H1 (cell line): ENCODE results near the gene ANKRD65. TPM values are rescaled to one million over a fixed set of nuclear protein-coding genes. Genes with fewer than 3 reads are reported as not detected.

Experiments used
- CTCF ChIA-PET: fragments of 300-600 bp; sonication (Branson Sonifier 250); formaldehyde crosslinking; loops from one replicate; lab custom pipeline; 2021; ENCODE audit not compliant: partially characterized antibody; lab: Charles Lee
- POLR2A ChIA-PET: fragments of 300-600 bp; sonication (Branson Sonifier 250); formaldehyde crosslinking; loops from one replicate; lab custom pipeline; 2021; ENCODE audit warnings: inconsistent platforms; ENCODE audit not compliant: partially characterized antibody; lab: Charles Lee
- DNase-seq, 2 experiments: peaks; one replicate each; pipeline versions ENCODE4 v3.0.0 to v3.0.0-alpha.2; 2010 to 2022; ENCODE audit warnings: low spot score in 2 of 2, low read depth in 1 of 2, mixed read lengths in 1 of 2
- FAIRE-seq: peaks from 2 replicates; lab custom pipeline; 2011; peaks lifted over from hg19 to GRCh38; lab: Jason Lieb, UNC
- H2AFZ ChIP-seq: 2 replicates; pipeline ENCODE4 v1.8.1; 2012; ENCODE audit warnings: low read length, inconsistent platforms
- H2AK5ac ChIP-seq: 2 replicates; pipeline ENCODE4 v1.6.1; 2013; ENCODE audit warnings: low read depth, low read length
- H2BK120ac ChIP-seq: replicated peaks from 2 replicates; pipeline ENCODE3; 2013; ENCODE audit warnings: low read depth, low read length, inconsistent platforms
- H2BK12ac ChIP-seq: 2 replicates; pipeline ENCODE4 v1.6.1; 2013; ENCODE audit warnings: low read depth, low read length
- H2BK15ac ChIP-seq: 2 replicates; pipeline ENCODE4 v1.6.1; 2013; ENCODE audit warnings: low read length
- H2BK20ac ChIP-seq: 2 replicates; pipeline ENCODE4 v1.6.1; 2013; ENCODE audit warnings: low read length
- H2BK5ac ChIP-seq: 2 replicates; pipeline ENCODE4 v1.6.1; 2013; ENCODE audit warnings: low read depth, low read length
- H3K14ac ChIP-seq: 2 replicates; pipeline ENCODE4 v1.6.1; 2013; ENCODE audit warnings: inconsistent platforms; ENCODE audit not compliant: insufficient read length
- H3K18ac ChIP-seq: 2 replicates; pipeline ENCODE4 v1.6.1; 2013; ENCODE audit warnings: low read length; ENCODE audit errors: extremely low read depth
- H3K23ac ChIP-seq: 2 replicates; pipeline ENCODE4 v1.6.1; 2013; ENCODE audit warnings: inconsistent platforms; ENCODE audit not compliant: insufficient read length
- H3K23me2 ChIP-seq: 2 replicates; pipeline ENCODE4 v1.6.1; 2013; ENCODE audit warnings: low read depth, low read length
- H3K27ac ChIP-seq: 2 replicates; pipeline ENCODE4 v1.6.1; 2011; ENCODE audit warnings: low read depth, low read length, inconsistent platforms
- H3K27me3 ChIP-seq, 4 experiments: replicated peaks in 1 of 4; 1 replicate in 1 of 4; 2 replicates in 3 of 4; pipeline versions ENCODE4 v1.6.1 to v1.8.1; 2011 to 2013; ENCODE audit warnings: low read length in 3 of 4, mild to moderate bottlenecking in 3 of 4, inconsistent platforms in 2 of 4, mixed read lengths in 2 of 4, moderate library complexity in 1 of 4; ENCODE audit not compliant: control insufficient read depth in 3 of 4, insufficient read depth in 3 of 4; ENCODE audit errors: extremely low read depth in 1 of 4
- H3K36me3 ChIP-seq, 4 experiments: 2 replicates each; pipeline versions ENCODE4 v1.6.1 to v1.8.1; 2011 to 2013; ENCODE audit warnings: mild to moderate bottlenecking in 4 of 4, low read length in 3 of 4, moderate library complexity in 2 of 4, control low read depth in 1 of 4, inconsistent platforms in 1 of 4; ENCODE audit not compliant: insufficient read depth in 4 of 4, control insufficient read depth in 2 of 4
- H3K4ac ChIP-seq: replicated peaks from 2 replicates; pipeline ENCODE3; 2013; ENCODE audit warnings: low read length, low read depth, mixed read lengths, inconsistent platforms; ENCODE audit not compliant: insufficient read length
- H3K4me1 ChIP-seq, 4 experiments: replicated peaks in 1 of 4; 1 replicate in 1 of 4; 2 replicates in 3 of 4; pipeline versions ENCODE4 v1.6.1 to v1.8.1; 2011 to 2013; ENCODE audit warnings: low read length in 3 of 4, inconsistent platforms in 2 of 4, mixed read lengths in 1 of 4; ENCODE audit not compliant: insufficient read depth in 4 of 4, control insufficient read depth in 3 of 4
- H3K4me2 ChIP-seq, 2 experiments: 2 replicates each; pipeline versions ENCODE4 v1.6.1 to v1.8.1; 2011 to 2013; ENCODE audit warnings: low read depth in 2 of 2, low read length in 2 of 2, control low read depth in 1 of 2, inconsistent platforms in 1 of 2, mild to moderate bottlenecking in 1 of 2; ENCODE audit not compliant: insufficient read depth in 1 of 2
- H3K4me3 ChIP-seq, 4 experiments: fragments of 200-600, 300-600 bp in 1 of 4; sonication (generic), shearing (Covaris generic), sonication (Bioruptor Twin) in 1 of 4; 2 replicates each; pipeline versions ENCODE4 v1.5.1 to v1.8.1; 2011 to 2016; ENCODE audit warnings: low read length in 4 of 4, low read depth in 3 of 4, control low read depth in 2 of 4, inconsistent platforms in 2 of 4, mild to moderate bottlenecking in 2 of 4, mixed read lengths in 1 of 4, moderate library complexity in 1 of 4; ENCODE audit not compliant: insufficient read depth in 2 of 4; ENCODE audit errors: extremely low read depth in 1 of 4
- H3K56ac ChIP-seq: replicated peaks from 2 replicates; pipeline ENCODE3; 2013; ENCODE audit warnings: low read depth, mild to moderate bottlenecking, mixed read lengths, low read length, inconsistent platforms; ENCODE audit not compliant: insufficient read length
- H3K79me1 ChIP-seq: 2 replicates; pipeline ENCODE4 v1.6.1; 2013; ENCODE audit warnings: low read depth, low read length, control low read depth
- H3K79me2 ChIP-seq, 2 experiments: 2 replicates each; pipeline versions ENCODE4 v1.6.1 to v1.8.1; 2012 to 2013; ENCODE audit warnings: low read length in 2 of 2, mild to moderate bottlenecking in 2 of 2, inconsistent platforms in 1 of 2; ENCODE audit not compliant: insufficient read depth in 2 of 2, control insufficient read depth in 1 of 2
- H3K9ac ChIP-seq, 4 experiments: replicated peaks in 1 of 4; 1 replicate in 1 of 4; 2 replicates in 3 of 4; pipeline versions ENCODE4 v1.6.1 to v1.8.1; 2011 to 2013; ENCODE audit warnings: low read depth in 3 of 4, low read length in 3 of 4, control low read depth in 2 of 4, mild to moderate bottlenecking in 2 of 4, moderate library complexity in 2 of 4, inconsistent platforms in 1 of 4; ENCODE audit errors: extremely low read depth in 1 of 4
- H3K9me3 ChIP-seq, 2 experiments: 2 replicates each; pipeline versions ENCODE4 v1.6.1 to v1.8.1; 2012 to 2013; ENCODE audit warnings: mild to moderate bottlenecking in 2 of 2, moderate library complexity in 2 of 2, control low read depth in 1 of 2, inconsistent platforms in 1 of 2, low read depth in 1 of 2, low read length in 1 of 2, mixed read lengths in 1 of 2; ENCODE audit not compliant: insufficient read depth in 2 of 2
- H4K20me1 ChIP-seq, 2 experiments: replicated peaks in 1 of 2; 2 replicates each; pipeline versions ENCODE3 to v1.8.1; 2011 to 2013; ENCODE audit warnings: inconsistent platforms in 2 of 2, low read length in 2 of 2, mild to moderate bottlenecking in 1 of 2; ENCODE audit not compliant: insufficient read depth in 2 of 2, control insufficient read depth in 1 of 2
- H4K5ac ChIP-seq: 2 replicates; pipeline ENCODE4 v1.6.1; 2013; ENCODE audit warnings: low read length, low read depth, mixed read lengths, inconsistent platforms; ENCODE audit not compliant: insufficient read length
- H4K8ac ChIP-seq: 2 replicates; pipeline ENCODE4 v1.8.0; 2013; ENCODE audit warnings: mild to moderate bottlenecking, moderate library complexity, low read length, inconsistent platforms; ENCODE audit not compliant: insufficient read depth; ENCODE audit errors: extremely low read depth
- H4K91ac ChIP-seq: replicated peaks from 2 replicates; pipeline ENCODE3; 2013; ENCODE audit warnings: low read length, mixed read lengths, inconsistent platforms; ENCODE audit not compliant: insufficient read length
- CBX5 ChIP-seq: fragments of 300-800, 300-1000 bp; sonication (generic); IDR thresholded peaks from 2 replicates; pipeline ENCODE4 v1.7.1; 2016; ENCODE audit warnings: antibody characterized with exemption, low read length, low read depth
- CHD2 ChIP-seq: IDR thresholded peaks from 2 replicates; pipeline ENCODE4 v1.6.1; 2012; ENCODE audit warnings: low read length, improper control_type of control experiment
- EGR1 ChIP-seq: IDR thresholded peaks from 2 replicates; pipeline ENCODE4 v1.6.1; 2011; ENCODE audit warnings: low read depth, low read length, borderline replicate concordance
- FOSL1 ChIP-seq: IDR thresholded peaks from 2 replicates; pipeline ENCODE4 v1.6.1; 2011; ENCODE audit warnings: mild to moderate bottlenecking, low read depth, low read length, moderate library complexity; ENCODE audit not compliant: insufficient read depth
- RBBP5 ChIP-seq: IDR thresholded peaks from 2 replicates; pipeline ENCODE4 v1.7.1; 2012; ENCODE audit warnings: low read depth, mild to moderate bottlenecking, inconsistent platforms, low read length, moderate library complexity, borderline replicate concordance
- TCF12 ChIP-seq: IDR thresholded peaks from 2 replicates; pipeline ENCODE4 v1.6.1; 2011; ENCODE audit warnings: low read depth, mild to moderate bottlenecking, low read length
- TEAD4 ChIP-seq: IDR thresholded peaks from 2 replicates; pipeline ENCODE4 v1.6.1; 2012; ENCODE audit warnings: low read depth, low read length, inconsistent platforms, mixed read lengths
- YY1 ChIP-seq: IDR thresholded peaks from 2 replicates; pipeline ENCODE4 v1.6.1; 2011; ENCODE audit warnings: low read depth, mild to moderate bottlenecking, low read length
- WGBS, 2 experiments: shearing (Covaris generic) in 1 of 2; methylation state at CpG; one replicate each; pipeline versions ENCODE4 v1.1.6 to v1.1.7; 2013 to 2015; ENCODE audit warnings: low lambda C conversion rate in 2 of 2, mixed read lengths in 2 of 2, inconsistent platforms in 1 of 2, low coverage in 1 of 2, missing lambda C conversion rate in 1 of 2; ENCODE audit not compliant: insufficient replicate concordance in 2 of 2, insufficient coverage in 1 of 2, insufficient read length in 1 of 2; ENCODE audit errors: extremely low coverage in 1 of 2, missing lambda C conversion rate in 1 of 2; 5-methylcytosine and 5-hydroxymethylcytosine counted together
- polyA plus RNA-seq, 7 experiments: library from polyadenylated mRNA; depleted of rRNA in 3 of 7; stranded (reverse) in 5 of 7; unstranded in 2 of 7; fragments of >200 nt in 5 of 7; fragments of 200-250 nt in 2 of 7; gene quantifications; 1 replicate in 5 of 7; 2 replicates in 1 of 7; 4 replicates in 1 of 7; pipeline versions ENCODE4 v1.2.1 to v1.2.3, GENCODE V29; 2011 to 2013; ENCODE audit warnings: missing spikeins in 2 of 7, mixed read lengths in 2 of 7
- total RNA-seq: library from RNA; stranded (reverse); fragmentation: NEBNext Ultra II Directional; extraction: Animal tissue kit (Norgen Biotek cat#: 25700); gene quantifications from 2 replicates; pipeline ENCODE4 v1.2.1, GENCODE V29; 2021
- TF ChIP-seq, protein P1 (sequence below): IDR thresholded peaks from 2 replicates; pipeline ENCODE4 v1.6.1; 2012; ENCODE audit warnings: inconsistent platforms
- TF ChIP-seq, protein P2 (sequence below): IDR thresholded peaks from 2 replicates; pipeline ENCODE4 v1.6.1; 2012; ENCODE audit warnings: low read length, inconsistent platforms

Gene ANKRD65
- total and polyA plus RNA-seq, 2 of the 8 experiments (the other 6 are each of a cell fraction or from before 2014, with no cell fraction given) = 1.8 to 2.0 TPM

DNA sequence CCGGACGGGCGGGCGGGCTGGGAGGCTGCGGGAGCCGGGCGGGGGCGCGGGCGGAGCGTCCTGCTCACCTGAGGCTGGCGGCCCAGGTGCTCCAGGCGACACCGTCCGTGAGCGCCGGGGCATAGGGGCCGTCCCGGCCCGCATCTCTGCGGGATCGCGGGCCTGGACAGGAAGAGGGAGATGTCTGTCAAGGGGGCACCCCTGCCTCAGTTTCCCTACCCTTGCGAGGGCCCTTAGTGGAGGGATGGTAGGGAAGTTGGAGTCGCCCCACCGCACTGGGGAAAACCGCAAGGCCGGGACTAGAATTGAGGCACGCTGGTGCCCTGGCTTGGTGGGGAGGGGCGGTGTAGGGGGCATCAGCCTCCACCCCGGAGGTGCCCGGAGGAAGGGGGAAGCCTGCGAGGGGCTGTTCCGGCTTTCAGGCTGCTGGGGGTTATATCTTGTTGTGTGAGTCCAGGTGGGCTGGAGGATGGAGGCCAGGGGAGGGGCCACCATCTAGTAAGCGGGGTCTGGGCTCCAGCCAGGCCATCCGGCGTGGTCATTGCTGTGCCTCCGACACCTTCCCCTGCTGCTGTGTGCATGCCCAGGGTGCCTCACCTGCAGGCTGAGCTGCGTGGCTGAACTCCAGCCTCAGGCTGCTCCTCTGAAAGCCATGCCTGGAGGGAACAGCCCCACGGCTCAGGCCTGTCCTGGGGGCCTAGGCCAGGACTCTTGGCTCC lies 15.0 kb upstream of the ANKRD65 start:
- Histone ChIP-seq H4K91ac (no peak overlapping the region), H3K18ac (no peak overlapping the region; the same call in 1 of the 2 replicates), H3K27me3 (peaks cover 0 to 3% (median 0%) of the 10 kb centered on the region in 4 experiments; a peak in 2 of 7 replicates), H3K79me2 (peaks cover 0 to 8% of the 10 kb centered on the region in 2 experiments; a peak in 1 of 4 replicates), H3K9ac (no peak overlapping the region; a peak in 1 of 7 replicates), H4K5ac (no peak overlapping the region), H2BK12ac (peak overlapping the region; percentile 50; the same call in 1 of the 2 replicates), H3K9me3 (no peaks in the 10 kb centered on the region), H2BK15ac (0 out of 2 replicates have a peak overlapping the region, but pooled peaks have one; percentile 8), H3K79me1 (no peaks in the 10 kb centered on the region), H2AFZ (no peak overlapping the region), H3K23ac (no peak overlapping the region), H3K14ac (no peak overlapping the region), H2AK5ac (0 out of 2 replicates have a peak overlapping the region, but pooled peaks have one; percentile 88), H3K4me1 (peaks cover 0 to 48% (median 38%) of the 10 kb centered on the region in 4 experiments; a peak in 6 of 7 replicates), H3K4ac (peak overlapping the region; percentile 69), H3K56ac (no peak overlapping the region), H3K23me2 (peaks cover 18% of the 10 kb centered on the region; the same call in 1 of the 2 replicates), H4K20me1 (peaks cover 4 to 7% of the 10 kb centered on the region in 2 experiments), H2BK5ac (no peak overlapping the region), H2BK20ac (no peak overlapping the region), H3K4me3 (peak overlapping the region; percentile 46 to 72 (median 70)), H3K4me2 (peak overlapping the region; percentile 54 to 94), H3K36me3 (peaks cover 0 to 7% (median 0%) of the 10 kb centered on the region in 4 experiments; a peak in 1 of 8 replicates), H4K8ac (no peak overlapping the region), H2BK120ac (no peak overlapping the region), H3K27ac (no peak overlapping the region)
- WGBS, 2 experiments = 31% methylated on average over 25 of the region's 40 CpGs; no CpG with 5 or more reads in 1 of the 2 experiments
- POLR2A ChIA-PET = interaction anchor here (0.6 to 22.9 kb wide), 7 partner anchors 8 to 36 kb away, joined by 3 to 515 read pairs (median 10); partner anchors contain the start of genes ANKRD65, CCNL2 and MRPL20
- DNase-seq = no peak
- FAIRE-seq = no peak
- CTCF ChIA-PET = interaction anchor here (0.9 to 1.6 kb wide), 4 partner anchors 10 to 44 kb away, joined by 3 to 6 read pairs (median 4); no protein-coding TSS in a partner anchor
- no peak for TF ChIP-seq TCF12
- no peak for TF ChIP-seq TEAD4
- TF ChIP-seq RBBP5 = no peak; the same call in 1 of the 2 replicates
- no peak for TF ChIP-seq EGR1
- TF ChIP-seq, protein P1, sequence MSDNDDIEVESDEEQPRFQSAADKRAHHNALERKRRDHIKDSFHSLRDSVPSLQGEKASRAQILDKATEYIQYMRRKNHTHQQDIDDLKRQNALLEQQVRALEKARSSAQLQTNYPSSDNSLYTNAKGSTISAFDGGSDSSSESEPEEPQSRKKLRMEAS = no peak
- TF ChIP-seq, protein P2, sequence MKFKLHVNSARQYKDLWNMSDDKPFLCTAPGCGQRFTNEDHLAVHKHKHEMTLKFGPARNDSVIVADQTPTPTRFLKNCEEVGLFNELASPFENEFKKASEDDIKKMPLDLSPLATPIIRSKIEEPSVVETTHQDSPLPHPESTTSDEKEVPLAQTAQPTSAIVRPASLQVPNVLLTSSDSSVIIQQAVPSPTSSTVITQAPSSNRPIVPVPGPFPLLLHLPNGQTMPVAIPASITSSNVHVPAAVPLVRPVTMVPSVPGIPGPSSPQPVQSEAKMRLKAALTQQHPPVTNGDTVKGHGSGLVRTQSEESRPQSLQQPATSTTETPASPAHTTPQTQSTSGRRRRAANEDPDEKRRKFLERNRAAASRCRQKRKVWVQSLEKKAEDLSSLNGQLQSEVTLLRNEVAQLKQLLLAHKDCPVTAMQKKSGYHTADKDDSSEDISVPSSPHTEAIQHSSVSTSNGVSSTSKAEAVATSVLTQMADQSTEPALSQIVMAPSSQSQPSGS = no peak
- TF ChIP-seq YY1 = no peak
- no peak for TF ChIP-seq CBX5
- no peak for TF ChIP-seq FOSL1
- no peak for TF ChIP-seq CHD2
